T-helper 1 cell treated with Interleukin-12 subunit alpha and Interleukin-12 subunit beta and Interleukin-4 antibody, amounts not matched to agents 30 μg/mL and 1 μg/mL, for 36 hours (primary cell): ENCODE measurements around the gene SAA4.
"Not testable (repeated sequence)": the region's sequence is repeated elsewhere in the genome, so short reads cannot be mapped to it uniquely, and the experiment has no call there.

ENCODE experiments used
- H3K27ac Mint-ChIP-seq: one replicate; pipeline ENCODE4 v1.8.0; 2021; ENCODE audit warnings: mild to moderate bottlenecking, mixed read lengths
- H3K27me3 Mint-ChIP-seq: one replicate; pipeline ENCODE4 v1.8.0; 2021; ENCODE audit warnings: low read depth, mixed read lengths
- H3K36me3 Mint-ChIP-seq: one replicate; pipeline ENCODE4 v1.8.0; 2021; ENCODE audit warnings: low read depth, mixed read lengths
- H3K4me1 Mint-ChIP-seq: one replicate; pipeline ENCODE4 v1.8.0; 2021; ENCODE audit warnings: low read depth, mixed read lengths
- H3K4me3 Mint-ChIP-seq: one replicate; pipeline ENCODE4 v1.8.0; 2021; ENCODE audit warnings: mild to moderate bottlenecking, moderate library complexity, mixed read lengths
- H3K9me3 Mint-ChIP-seq: one replicate; pipeline ENCODE4 v1.8.0; 2021; ENCODE audit warnings: mixed read lengths

The SAA4 gene

GRCh38 chr11:18229501-18229900 lies 7.1 kb downstream of the SAA4 start:
- no peaks in the 10 kb centered on the region for H3K36me3 Mint-ChIP-seq
- peaks cover 24% of the 10 kb centered on the region for H3K27me3 Mint-ChIP-seq
- no peak overlapping the region for H3K27ac Mint-ChIP-seq
- H3K4me1 Mint-ChIP-seq = no peaks in the 10 kb centered on the region
- no peaks in the 10 kb centered on the region for H3K9me3 Mint-ChIP-seq
- no peak overlapping the region for H3K4me3 Mint-ChIP-seq

GRCh38 chr11:18225913-18226312 lies 10.7 kb downstream of the SAA4 start:
- H3K27ac Mint-ChIP-seq = no peak overlapping the region
- no peak overlapping the region for H3K4me3 Mint-ChIP-seq
- H3K9me3 Mint-ChIP-seq = no peaks in the 10 kb centered on the region
- no peaks in the 10 kb centered on the region for H3K4me1 Mint-ChIP-seq
- peaks cover 6% of the 10 kb centered on the region for H3K27me3 Mint-ChIP-seq
- no peaks in the 10 kb centered on the region for H3K36me3 Mint-ChIP-seq

- no peaks in the 10 kb centered on the region for H3K36me3 Mint-ChIP-seq
- no peak overlapping the region for H3K4me3 Mint-ChIP-seq
- H3K4me1 Mint-ChIP-seq = no peaks in the 10 kb centered on the region
- no peaks in the 10 kb centered on the region for H3K9me3 Mint-ChIP-seq
- peaks cover 22% of the 10 kb centered on the region for H3K27me3 Mint-ChIP-seq
- no peak overlapping the region for H3K27ac Mint-ChIP-seq
These were observed 12.8 kb downstream of the SAA4 start for GRCh38 chr11:18223591-18224387.

- no peaks in the 10 kb centered on the region for H3K36me3 Mint-ChIP-seq
- no peaks in the 10 kb centered on the region for H3K9me3 Mint-ChIP-seq
- H3K27me3 Mint-ChIP-seq = peaks cover 30% of the 10 kb centered on the region
- no peaks in the 10 kb centered on the region for H3K4me1 Mint-ChIP-seq
- H3K4me3 Mint-ChIP-seq = no peak overlapping the region
- H3K27ac Mint-ChIP-seq = no peak overlapping the region
These were observed 13.7 kb downstream of the SAA4 start for GRCh38 chr11:18222814-18223421.

GRCh38 chr11:18221274-18221876 lies 15.2 kb downstream of the SAA4 start:
- no peaks in the 10 kb centered on the region for H3K9me3 Mint-ChIP-seq
- H3K4me1 Mint-ChIP-seq = no peaks in the 10 kb centered on the region
- H3K4me3 Mint-ChIP-seq = no peak overlapping the region
- peaks cover 43% of the 10 kb centered on the region for H3K27me3 Mint-ChIP-seq
- no peak overlapping the region for H3K27ac Mint-ChIP-seq
- H3K36me3 Mint-ChIP-seq = no peaks in the 10 kb centered on the region

GRCh38 chr11:18209058-18209457 lies 27.5 kb downstream of the SAA4 start:
- H3K27ac Mint-ChIP-seq = no peak overlapping the region
- H3K4me3 Mint-ChIP-seq = no peak overlapping the region
- peaks cover 4% of the 10 kb centered on the region for H3K4me1 Mint-ChIP-seq
- no peaks in the 10 kb centered on the region for H3K36me3 Mint-ChIP-seq
- no peaks in the 10 kb centered on the region for H3K9me3 Mint-ChIP-seq
- peaks cover 69% of the 10 kb centered on the region for H3K27me3 Mint-ChIP-seq

- H3K27me3 Mint-ChIP-seq = peaks cover 68% of the 10 kb centered on the region
- H3K36me3 Mint-ChIP-seq = no peaks in the 10 kb centered on the region
- peaks cover 4% of the 10 kb centered on the region for H3K4me1 Mint-ChIP-seq
- no peak overlapping the region for H3K27ac Mint-ChIP-seq
- H3K9me3 Mint-ChIP-seq = no peaks in the 10 kb centered on the region
- no peak overlapping the region for H3K4me3 Mint-ChIP-seq
These were observed 31.8 kb downstream of the SAA4 start for GRCh38 chr11:18204771-18205170.

GRCh38 chr11:18204220-18204619 lies 32.4 kb downstream of the SAA4 start:
- no peaks in the 10 kb centered on the region for H3K36me3 Mint-ChIP-seq
- peaks cover 4% of the 10 kb centered on the region for H3K4me1 Mint-ChIP-seq
- no peaks in the 10 kb centered on the region for H3K9me3 Mint-ChIP-seq
- H3K4me3 Mint-ChIP-seq = no peak overlapping the region
- H3K27me3 Mint-ChIP-seq = peaks cover 63% of the 10 kb centered on the region
- H3K27ac Mint-ChIP-seq = no peak overlapping the region

GRCh38 chr11:18203723-18204122 lies 32.9 kb downstream of the SAA4 start:
- Mint-ChIP-seq H3K27me3 (peaks cover 60% of the 10 kb centered on the region), H3K4me1 (peaks cover 4% of the 10 kb centered on the region), H3K27ac (no peak overlapping the region), H3K36me3 (no peaks in the 10 kb centered on the region), H3K4me3 (no peak overlapping the region), H3K9me3 (no peaks in the 10 kb centered on the region)

- not testable (repeated sequence) for H3K36me3 Mint-ChIP-seq, H3K27ac Mint-ChIP-seq
These were observed 38.9 kb downstream of the SAA4 start for GRCh38 chr11:18197738-18198137.

GRCh38 chr11:18196532-18196931 lies 40.1 kb downstream of the SAA4 start:
- no peak overlapping the region for H3K4me3 Mint-ChIP-seq
- H3K9me3 Mint-ChIP-seq = no peaks in the 10 kb centered on the region

More at GRCh38 chr11:18197738-18198137, 38.9 kb downstream of the SAA4 start:
- peaks cover 43% of the 10 kb centered on the region for H3K27me3 Mint-ChIP-seq
- H3K9me3 Mint-ChIP-seq, H3K4me1 Mint-ChIP-seq, H3K4me3 Mint-ChIP-seq: not testable (repeated sequence)

GRCh38 chr11:18193010-18193409 lies 43.6 kb downstream of the SAA4 start:
- no peak overlapping the region for H3K27ac Mint-ChIP-seq
- H3K36me3 Mint-ChIP-seq = no peaks in the 10 kb centered on the region
- no peak overlapping the region for H3K4me3 Mint-ChIP-seq
- peaks cover 35% of the 10 kb centered on the region for H3K27me3 Mint-ChIP-seq
- no peaks in the 10 kb centered on the region for H3K4me1 Mint-ChIP-seq
- no peaks in the 10 kb centered on the region for H3K9me3 Mint-ChIP-seq

More at GRCh38 chr11:18196532-18196931, 40.1 kb downstream of the SAA4 start:
- Mint-ChIP-seq H3K27ac (no peak overlapping the region), H3K27me3 (peaks cover 40% of the 10 kb centered on the region), H3K36me3 (no peaks in the 10 kb centered on the region), H3K4me1 (no peaks in the 10 kb centered on the region)

- Mint-ChIP-seq H3K36me3 (no peaks in the 10 kb centered on the region), H3K27ac (no peak overlapping the region), H3K27me3 (peaks cover 36% of the 10 kb centered on the region), H3K4me3 (no peak overlapping the region), H3K4me1 (no peaks in the 10 kb centered on the region), H3K9me3 (no peaks in the 10 kb centered on the region)
These were observed 45.2 kb downstream of the SAA4 start for GRCh38 chr11:18191376-18191775.

GRCh38 chr11:18189476-18190245 lies 46.9 kb downstream of the SAA4 start:
- H3K4me3 Mint-ChIP-seq, H3K9me3 Mint-ChIP-seq, H3K27ac Mint-ChIP-seq, H3K4me1 Mint-ChIP-seq, H3K36me3 Mint-ChIP-seq: not testable (repeated sequence)
- peaks cover 35% of the 10 kb centered on the region for H3K27me3 Mint-ChIP-seq
